ENCODE measurements around the gene UNC93A.

UNC93A gene

GRCh38 chr6:167299641-167300308 lies 8.7 kb downstream of the UNC93A start:
- Histone ChIP-seq H3K27me3 (ENCODE audit: insufficient read depth, low read length) (no peaks in the 10 kb centered on the region; the same call in 1 of the 2 replicates), H3K4me1 (ENCODE audit: insufficient read depth, low read length) (peaks cover 4% of the 10 kb centered on the region; the same call in 1 of the 2 replicates), H3K27ac (ENCODE audit: low read length) (no peak overlapping the region), H3K9ac (ENCODE audit: low read depth, low read length) (no peak overlapping the region), H3K36me3 (ENCODE audit: insufficient read depth, low read depth, low read length) (no peaks in the 10 kb centered on the region), H3K4me3 (ENCODE audit: low read length) (no peak overlapping the region), H3K9me3 (ENCODE audit: insufficient read depth, low read depth, low read length) (no peaks in the 10 kb centered on the region)

GRCh38 chr6:167300902-167301777 lies 10.0 kb downstream of the UNC93A start:
- H3K36me3 ChIP-seq (ENCODE audit: insufficient read depth, low read depth, low read length): no peaks in the 10 kb centered on the region
- H3K4me1 ChIP-seq (ENCODE audit: insufficient read depth, low read length): peaks cover 15% of the 10 kb centered on the region; the same call in 1 of the 2 replicates
- peaks cover 9% of the 10 kb centered on the region; the same call in 1 of the 2 replicates for H3K27me3 ChIP-seq (ENCODE audit: insufficient read depth, low read length)
- H3K4me3 ChIP-seq (ENCODE audit: low read length): no peak overlapping the region
- H3K9ac ChIP-seq (ENCODE audit: low read depth, low read length): no peak overlapping the region
- H3K9me3 ChIP-seq (ENCODE audit: insufficient read depth, low read depth, low read length): no peaks in the 10 kb centered on the region
- no peak overlapping the region for H3K27ac ChIP-seq (ENCODE audit: low read length)

GRCh38 chr6:167302074-167302473 lies 11.0 kb downstream of the UNC93A start:
- H3K36me3 ChIP-seq (ENCODE audit: insufficient read depth, low read depth, low read length): no peaks in the 10 kb centered on the region
- H3K9me3 ChIP-seq (ENCODE audit: insufficient read depth, low read depth, low read length): no peaks in the 10 kb centered on the region
- peaks cover 14% of the 10 kb centered on the region; the same call in 1 of the 2 replicates for H3K27me3 ChIP-seq (ENCODE audit: insufficient read depth, low read length)
- no peak overlapping the region for H3K27ac ChIP-seq (ENCODE audit: low read length)
- H3K4me1 ChIP-seq (ENCODE audit: insufficient read depth, low read length): peaks cover 15% of the 10 kb centered on the region; the same call in 1 of the 2 replicates
- H3K4me3 ChIP-seq (ENCODE audit: low read length): no peak overlapping the region
- no peak overlapping the region for H3K9ac ChIP-seq (ENCODE audit: low read depth, low read length)

- no peak overlapping the region for H3K9ac ChIP-seq (ENCODE audit: low read depth, low read length)
- H3K36me3 ChIP-seq (ENCODE audit: insufficient read depth, low read depth, low read length): no peaks in the 10 kb centered on the region
- H3K27me3 ChIP-seq (ENCODE audit: insufficient read depth, low read length): peaks cover 14% of the 10 kb centered on the region; the same call in 1 of the 2 replicates
- no peaks in the 10 kb centered on the region for H3K9me3 ChIP-seq (ENCODE audit: insufficient read depth, low read depth, low read length)
- no peak overlapping the region for H3K27ac ChIP-seq (ENCODE audit: low read length)
- H3K4me3 ChIP-seq (ENCODE audit: low read length): no peak overlapping the region
- peaks cover 15% of the 10 kb centered on the region; the same call in 1 of the 2 replicates for H3K4me1 ChIP-seq (ENCODE audit: insufficient read depth, low read length)
These were observed 11.7 kb downstream of the UNC93A start for GRCh38 chr6:167302796-167303195.

GRCh38 chr6:167303675-167304625 lies 12.8 kb downstream of the UNC93A start:
- H3K4me1 ChIP-seq (ENCODE audit: insufficient read depth, low read length): peaks cover 15% of the 10 kb centered on the region; the same call in 1 of the 2 replicates
- H3K9ac ChIP-seq (ENCODE audit: low read depth, low read length): no peak overlapping the region
- H3K27me3 ChIP-seq (ENCODE audit: insufficient read depth, low read length): peaks cover 14% of the 10 kb centered on the region; the same call in 1 of the 2 replicates

GRCh38 chr6:167304912-167305311 lies 13.8 kb downstream of the UNC93A start:
- Histone ChIP-seq H3K4me1 (ENCODE audit: insufficient read depth, low read length) (peaks cover 15% of the 10 kb centered on the region; the same call in 1 of the 2 replicates), H3K4me3 (ENCODE audit: low read length) (peak overlapping the region; percentile 5; the same call in 1 of the 2 replicates), H3K27ac (ENCODE audit: low read length) (no peak overlapping the region), H3K36me3 (ENCODE audit: insufficient read depth, low read depth, low read length) (no peaks in the 10 kb centered on the region), H3K9ac (ENCODE audit: low read depth, low read length) (no peak overlapping the region), H3K27me3 (ENCODE audit: insufficient read depth, low read length) (peaks cover 14% of the 10 kb centered on the region; the same call in 1 of the 2 replicates), H3K9me3 (ENCODE audit: insufficient read depth, low read depth, low read length) (no peaks in the 10 kb centered on the region)

More at GRCh38 chr6:167303675-167304625, 12.8 kb downstream of the UNC93A start:
- Histone ChIP-seq H3K36me3 (ENCODE audit: insufficient read depth, low read depth, low read length) (no peaks in the 10 kb centered on the region), H3K27ac (ENCODE audit: low read length) (no peak overlapping the region), H3K4me3 (ENCODE audit: low read length) (no peak overlapping the region), H3K9me3 (ENCODE audit: insufficient read depth, low read depth, low read length) (no peaks in the 10 kb centered on the region)

- no peak overlapping the region for H3K4me3 ChIP-seq (ENCODE audit: low read length)
- H3K4me1 ChIP-seq (ENCODE audit: insufficient read depth, low read length): peaks cover 15% of the 10 kb centered on the region; the same call in 1 of the 2 replicates
- H3K9ac ChIP-seq (ENCODE audit: low read depth, low read length): no peak overlapping the region
- H3K27me3 ChIP-seq (ENCODE audit: insufficient read depth, low read length): peaks cover 14% of the 10 kb centered on the region; the same call in 1 of the 2 replicates
- no peak overlapping the region for H3K27ac ChIP-seq (ENCODE audit: low read length)
- H3K36me3 ChIP-seq (ENCODE audit: insufficient read depth, low read depth, low read length): no peaks in the 10 kb centered on the region
- no peaks in the 10 kb centered on the region for H3K9me3 ChIP-seq (ENCODE audit: insufficient read depth, low read depth, low read length)
These were observed 14.7 kb downstream of the UNC93A start for GRCh38 chr6:167305796-167306195.

GRCh38 chr6:167306401-167306998 lies 15.4 kb downstream of the UNC93A start:
- Histone ChIP-seq H3K36me3 (ENCODE audit: insufficient read depth, low read depth, low read length) (no peaks in the 10 kb centered on the region), H3K4me1 (ENCODE audit: insufficient read depth, low read length) (peaks cover 12% of the 10 kb centered on the region; the same call in 1 of the 2 replicates), H3K9me3 (ENCODE audit: insufficient read depth, low read depth, low read length) (no peaks in the 10 kb centered on the region), H3K27me3 (ENCODE audit: insufficient read depth, low read length) (peaks cover 14% of the 10 kb centered on the region; the same call in 1 of the 2 replicates), H3K4me3 (ENCODE audit: low read length) (no peak overlapping the region), H3K27ac (ENCODE audit: low read length) (no peak overlapping the region), H3K9ac (ENCODE audit: low read depth, low read length) (no peak overlapping the region)

- no peaks in the 10 kb centered on the region for H3K9me3 ChIP-seq (ENCODE audit: insufficient read depth, low read depth, low read length)
- no peaks in the 10 kb centered on the region for H3K36me3 ChIP-seq (ENCODE audit: insufficient read depth, low read depth, low read length)
- H3K4me3 ChIP-seq (ENCODE audit: low read length): no peak overlapping the region
- H3K4me1 ChIP-seq (ENCODE audit: insufficient read depth, low read length): peaks cover 12% of the 10 kb centered on the region; the same call in 1 of the 2 replicates
- no peak overlapping the region for H3K27ac ChIP-seq (ENCODE audit: low read length)
- peaks cover 14% of the 10 kb centered on the region; the same call in 1 of the 2 replicates for H3K27me3 ChIP-seq (ENCODE audit: insufficient read depth, low read length)
- no peak overlapping the region for H3K9ac ChIP-seq (ENCODE audit: low read depth, low read length)
These were observed 16.3 kb downstream of the UNC93A start for GRCh38 chr6:167307342-167307955.

- Histone ChIP-seq H3K4me1 (ENCODE audit: insufficient read depth, low read length) (peaks cover 12% of the 10 kb centered on the region; the same call in 1 of the 2 replicates), H3K27ac (ENCODE audit: low read length) (no peak overlapping the region), H3K9ac (ENCODE audit: low read depth, low read length) (no peak overlapping the region), H3K4me3 (ENCODE audit: low read length) (no peak overlapping the region), H3K27me3 (ENCODE audit: insufficient read depth, low read length) (peaks cover 14% of the 10 kb centered on the region; the same call in 1 of the 2 replicates), H3K36me3 (ENCODE audit: insufficient read depth, low read depth, low read length) (no peaks in the 10 kb centered on the region), H3K9me3 (ENCODE audit: insufficient read depth, low read depth, low read length) (no peaks in the 10 kb centered on the region)
These were observed 17.1 kb downstream of the UNC93A start for GRCh38 chr6:167308207-167308606.
